ENCODE measurements around the gene SMAD4. TPM values are rescaled to one million over a fixed set of nuclear protein-coding genes. Genes with fewer than 3 reads are reported as not detected.
A peak's percentile ranks its signal among the peaks of the same experiment; 100 is the strongest.

The SMAD4 gene
- total RNA-seq (2022) (75.8 and 84.4 TPM in 2 replicates), Bru-seq, nascent RNA (percentile 93 among the genes with signal in this experiment), BruChase-seq, experiment 1, labeled RNA remaining after a 6-hour chase (percentile 95 among the genes with signal in this experiment), BruChase-seq, experiment 2, labeled RNA remaining after a 2-hour chase (percentile 94 among the genes with signal in this experiment)
- long read RNA-seq, full-length matches to known transcripts, result 97 of 148 reads
- long read RNA-seq, partial matches to known transcripts, result 6 of 148 reads
- long read RNA-seq, other reads (novel, unspliced or antisense), result 45 of 148 reads

DNA sequence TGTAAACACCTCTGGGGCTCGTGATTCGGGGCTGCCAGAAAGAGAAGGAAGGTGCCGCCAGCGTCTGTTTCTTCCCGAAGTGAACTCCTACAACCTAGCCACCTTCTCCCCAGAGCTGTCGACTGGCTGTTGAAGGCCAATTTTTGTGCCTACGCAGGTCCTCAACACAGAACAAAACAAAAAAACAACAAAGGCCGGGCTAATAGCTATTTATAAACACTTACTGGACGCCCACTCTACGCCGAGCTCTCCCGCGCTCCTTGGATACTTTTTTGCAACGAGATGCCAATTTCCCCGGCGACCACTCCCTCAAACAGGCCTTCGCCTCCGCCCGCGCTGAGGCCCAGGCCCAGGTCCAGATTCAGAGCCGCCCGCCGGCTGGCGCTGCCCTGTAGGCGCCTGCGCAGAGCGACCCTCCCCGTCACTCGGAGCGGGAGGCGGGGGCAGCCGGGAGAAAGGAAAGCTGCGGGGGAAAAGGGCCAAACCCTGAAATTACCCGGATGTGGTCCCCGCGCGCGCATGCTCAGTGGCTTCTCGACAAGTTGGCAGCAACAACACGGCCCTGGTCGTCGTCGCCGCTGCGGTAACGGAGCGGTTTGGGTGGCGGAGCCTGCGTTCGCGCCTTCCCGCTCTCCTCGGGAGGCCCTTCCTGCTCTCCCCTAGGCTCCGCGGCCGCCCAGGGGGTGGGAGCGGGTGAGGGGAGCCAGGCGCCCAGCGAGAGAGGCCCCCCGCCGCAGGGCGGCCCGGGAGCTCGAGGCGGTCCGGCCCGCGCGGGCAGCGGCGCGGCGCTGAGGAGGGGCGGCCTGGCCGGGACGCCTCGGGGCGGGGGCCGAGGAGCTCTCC is at the start of gene SMAD4:
Gene SMAD4 (plus strand): TSS at position 520 of the 843 bp plus-strand sequence. CDS start 16,834 bp downstream, outside the sequence.
- DNase-seq (ENCODE audit: unreplicated experiment), result peak; percentile 96
- peak within 1 kb of the TSS; percentile 100 for H3K27ac Mint-ChIP-seq (ENCODE audit: low read depth, unreplicated experiment)
- peak within 1 kb of the TSS; percentile 96 for H3K4me3 Mint-ChIP-seq (ENCODE audit: unreplicated experiment)
- no peaks in the 10 kb centered on the region for H3K27me3 Mint-ChIP-seq (ENCODE audit: insufficient read depth, unreplicated experiment)
- ChIA-PET CTCF (interaction anchor here (0.6 to 2.2 kb wide), 9 partner anchors 9 to 437 kb away, joined by 3 to 13 read pairs (median 5); partner anchors contain the start of gene MRO), POLR2A (interaction anchor here (0.6 to 6.8 kb wide), 44 partner anchors 10 to 1543 kb away, joined by 3 to 187 read pairs (median 4); partner anchors contain the start of genes C18orf32, ELAC1, MBD1 and ME2)
- H3K4me1 Mint-ChIP-seq (ENCODE audit: insufficient read depth, unreplicated experiment), result peaks cover 22% of the 10 kb centered on the region
- BruUV-seq (replicated peaks), result no TSS peak
- H3K36me3 Mint-ChIP-seq (ENCODE audit: insufficient read depth, unreplicated experiment), result peaks cover 26% of the 10 kb centered on the region
- intact Hi-C loops (cut with micrococcal nuclease), result loop anchor here (5.0 kb wide), 1 partner anchor 208 kb away; the partner anchor contains the start of gene MRO
- TF ChIP-seq, protein P1, sequence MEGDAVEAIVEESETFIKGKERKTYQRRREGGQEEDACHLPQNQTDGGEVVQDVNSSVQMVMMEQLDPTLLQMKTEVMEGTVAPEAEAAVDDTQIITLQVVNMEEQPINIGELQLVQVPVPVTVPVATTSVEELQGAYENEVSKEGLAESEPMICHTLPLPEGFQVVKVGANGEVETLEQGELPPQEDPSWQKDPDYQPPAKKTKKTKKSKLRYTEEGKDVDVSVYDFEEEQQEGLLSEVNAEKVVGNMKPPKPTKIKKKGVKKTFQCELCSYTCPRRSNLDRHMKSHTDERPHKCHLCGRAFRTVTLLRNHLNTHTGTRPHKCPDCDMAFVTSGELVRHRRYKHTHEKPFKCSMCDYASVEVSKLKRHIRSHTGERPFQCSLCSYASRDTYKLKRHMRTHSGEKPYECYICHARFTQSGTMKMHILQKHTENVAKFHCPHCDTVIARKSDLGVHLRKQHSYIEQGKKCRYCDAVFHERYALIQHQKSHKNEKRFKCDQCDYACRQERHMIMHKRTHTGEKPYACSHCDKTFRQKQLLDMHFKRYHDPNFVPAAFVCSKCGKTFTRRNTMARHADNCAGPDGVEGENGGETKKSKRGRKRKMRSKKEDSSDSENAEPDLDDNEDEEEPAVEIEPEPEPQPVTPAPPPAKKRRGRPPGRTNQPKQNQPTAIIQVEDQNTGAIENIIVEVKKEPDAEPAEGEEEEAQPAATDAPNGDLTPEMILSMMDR (IDR thresholded peaks at IDR 0.05; ENCODE audit: unreplicated experiment), result no peak
- no peaks in the 10 kb centered on the region for H3K9me3 Mint-ChIP-seq (ENCODE audit: unreplicated experiment)

DNA sequence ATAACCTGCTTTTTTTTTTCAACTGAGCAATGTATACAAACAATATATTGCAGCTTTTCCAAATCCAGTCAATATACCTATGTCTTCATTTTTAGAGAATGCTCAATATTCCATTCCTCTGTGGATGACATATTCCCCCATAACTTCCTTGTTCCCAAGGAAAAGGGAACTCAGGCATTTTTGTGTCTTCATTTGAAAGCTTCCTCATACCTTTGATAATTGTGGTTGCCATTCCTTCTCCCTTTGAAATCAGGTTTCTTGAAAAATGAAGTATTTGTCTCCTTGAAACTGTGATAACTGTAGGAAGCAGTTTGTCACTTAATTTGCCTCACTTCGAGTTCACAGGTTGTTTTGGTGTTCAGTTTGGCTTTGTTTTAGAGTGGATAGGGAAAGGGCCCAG is 48.6 kb upstream of the SMAD4 start:
- BruUV-seq (replicated peaks), result no TSS peak

DNA sequence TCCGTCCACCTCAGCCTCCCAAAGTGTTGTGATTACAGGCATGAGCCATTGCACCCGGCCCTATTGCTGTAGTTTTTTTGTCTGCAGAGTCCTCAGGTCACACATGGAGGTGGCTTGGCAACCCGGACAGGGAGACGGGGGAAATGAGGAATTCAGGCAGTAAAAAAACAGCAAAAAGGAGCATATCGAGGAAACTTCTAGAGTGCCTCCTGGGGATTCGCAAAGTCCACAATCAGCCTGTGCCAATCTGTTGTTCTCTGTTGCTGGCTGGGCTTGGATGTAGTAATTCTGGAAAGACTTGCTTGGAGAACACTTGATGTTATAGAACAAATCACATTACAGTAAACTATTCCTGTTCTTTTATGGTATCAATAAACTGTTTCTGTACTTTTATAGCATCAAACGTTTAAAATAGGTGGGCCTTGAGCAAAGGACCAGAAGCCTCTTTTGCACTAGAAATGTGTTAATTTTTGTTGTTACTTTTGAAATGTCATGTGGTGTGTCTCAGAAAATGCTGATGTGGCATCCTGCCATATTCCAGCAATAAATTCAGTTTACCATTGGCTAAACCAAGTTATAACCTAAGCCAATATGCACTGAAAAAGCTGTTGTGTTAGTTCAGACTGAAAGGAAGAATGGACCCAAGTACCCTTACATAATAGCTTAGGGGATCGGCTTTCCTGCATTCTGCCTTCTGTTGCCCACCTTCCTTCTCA is 47.8 kb upstream of the SMAD4 start:
- H3K36me3 Mint-ChIP-seq (ENCODE audit: insufficient read depth, unreplicated experiment), result peaks cover 55% of the 10 kb centered on the region
- TF ChIP-seq, protein P1 (IDR thresholded peaks at IDR 0.05; ENCODE audit: unreplicated experiment), result no peak
- intact Hi-C loops (cut with micrococcal nuclease), result no loop called here
- peaks cover 7% of the 10 kb centered on the region for H3K9me3 Mint-ChIP-seq (ENCODE audit: unreplicated experiment)
- DNase-seq (ENCODE audit: unreplicated experiment), result no peak
- peaks cover 7% of the 10 kb centered on the region for H3K4me1 Mint-ChIP-seq (ENCODE audit: insufficient read depth, unreplicated experiment)
- no peaks in the 10 kb centered on the region for H3K27me3 Mint-ChIP-seq (ENCODE audit: insufficient read depth, unreplicated experiment)
- ChIA-PET POLR2A (no interaction called here), CTCF (interaction anchor here (0.8 kb wide), 1 partner anchor 26 kb away, joined by 5 read pairs; no protein-coding TSS in a partner anchor)
- no peak overlapping the region for H3K4me3 Mint-ChIP-seq (ENCODE audit: unreplicated experiment)
- H3K27ac Mint-ChIP-seq (ENCODE audit: low read depth, unreplicated experiment), result peak overlapping the region; percentile 49
- no TSS peak for BruUV-seq (replicated peaks)

More for the DNA sequence above, 48.6 kb upstream of the SMAD4 start:
- DNase-seq (ENCODE audit: unreplicated experiment), result no peak
- no peak overlapping the region for H3K27ac Mint-ChIP-seq (ENCODE audit: low read depth, unreplicated experiment)
- no peak overlapping the region for H3K4me3 Mint-ChIP-seq (ENCODE audit: unreplicated experiment)
- ChIA-PET POLR2A (no interaction called here), CTCF (interaction anchor here (0.6 to 0.8 kb wide), 2 partner anchors 27 to 67 kb away, joined by 3 to 5 read pairs; no protein-coding TSS in a partner anchor)
- H3K9me3 Mint-ChIP-seq (ENCODE audit: unreplicated experiment), result peaks cover 7% of the 10 kb centered on the region
- no peaks in the 10 kb centered on the region for H3K27me3 Mint-ChIP-seq (ENCODE audit: insufficient read depth, unreplicated experiment)
- peaks cover 2% of the 10 kb centered on the region for H3K4me1 Mint-ChIP-seq (ENCODE audit: insufficient read depth, unreplicated experiment)
- H3K36me3 Mint-ChIP-seq (ENCODE audit: insufficient read depth, unreplicated experiment), result peaks cover 56% of the 10 kb centered on the region
- intact Hi-C loops (cut with micrococcal nuclease), result no loop called here
- TF ChIP-seq, protein P1 (IDR thresholded peaks at IDR 0.05; ENCODE audit: unreplicated experiment), result no peak

Measured in MCF 10A (cell line).